K562 (cell line): ENCODE measurements around the gene MALAT1. TPM values are rescaled to one million over a fixed set of nuclear protein-coding genes. Genes with fewer than 3 reads are reported as not detected.
A peak's percentile ranks its signal among the peaks of the same experiment; 100 is the strongest.

Experiments
- ARID2 ChIP-seq: fragments of 450-650 bp; IDR thresholded peaks from 2 replicates; pipeline ENCODE4 v1.6.1; 2017; ENCODE audit warnings: antibody characterized with exemption, mild to moderate bottlenecking
- ARID3B ChIP-seq: fragments of 250-450 bp; sonication (Bioruptor Pico); IDR thresholded peaks from 2 replicates; pipeline ENCODE4 v1.4.0; 2020; ENCODE audit warnings: borderline replicate concordance
- CBFB ChIP-seq: sonication (generic); formaldehyde crosslinking; IDR thresholded peaks from 2 replicates; pipeline ENCODE4 v1.4.0; 2020; ENCODE audit warnings: mild to moderate bottlenecking, missing genetic modification reagents
- CBX1 ChIP-seq: sonication (generic); IDR thresholded peaks from 2 replicates; pipeline ENCODE4 v1.6.1; 2016; ENCODE audit warnings: antibody characterized with exemption, low read depth, mild to moderate bottlenecking
- EGR1 ChIP-seq: fragments of 450-650 bp; conservative IDR thresholded peaks from 2 replicates; pipeline ENCODE4 v1.6.1; 2017; ENCODE audit warnings: mild to moderate bottlenecking
- ESRRA ChIP-seq: fragments of 450-650 bp; IDR thresholded peaks from 2 replicates; pipeline ENCODE4 v1.6.1; 2014; ENCODE audit warnings: low read depth, mild to moderate bottlenecking, moderate library complexity, borderline replicate concordance
- FOXJ2 ChIP-seq: fragments of 200-800 bp; sonication (Bioruptor generic); IDR thresholded peaks from 2 replicates; pipeline ENCODE4 v1.6.1; 2016; ENCODE audit warnings: missing genetic modification characterization, missing compliant biosample characterization
- MTA1 ChIP-seq: fragments of 450-650 bp; IDR thresholded peaks from 2 replicates; pipeline ENCODE4 v1.6.1; 2017; ENCODE audit warnings: borderline replicate concordance
- NCOA2 ChIP-seq, 2 experiments: fragments of 450-650 bp; IDR thresholded peaks; 2 replicates each; pipeline ENCODE4 v1.6.1; 2018; ENCODE audit warnings: mild to moderate bottlenecking in 2 of 2, moderate library complexity in 1 of 2; ENCODE audit not compliant: partially characterized antibody in 2 of 2
- NR0B1 ChIP-seq: fragments of 450-650 bp; IDR thresholded peaks from one replicate; pipeline ENCODE4 v1.6.1; 2018; ENCODE audit warnings: mild to moderate bottlenecking, moderate library complexity; ENCODE audit not compliant: partially characterized antibody
- NUFIP1 ChIP-seq: fragments of 450-650 bp; IDR thresholded peaks from 2 replicates; pipeline ENCODE4 v1.6.1; 2018; ENCODE audit not compliant: partially characterized antibody
- RB1 ChIP-seq: fragments of 450-650 bp; IDR thresholded peaks from 2 replicates; pipeline ENCODE4 v1.6.1; 2017; ENCODE audit warnings: low read depth, mild to moderate bottlenecking
- RBM25 ChIP-seq: fragments of 200-400 bp; formaldehyde crosslinking; IDR thresholded peaks from 2 replicates; pipeline ENCODE4 v1.6.1; 2018; ENCODE audit warnings: low read length, low read depth, moderate library complexity; ENCODE audit not compliant: severe bottlenecking
- TFAM ChIP-seq: fragments of 250-450 bp; sonication (Bioruptor Pico); conservative IDR thresholded peaks from 2 replicates; pipeline ENCODE4 v1.5.0; 2021; ENCODE audit warnings: mild to moderate bottlenecking, moderate library complexity
- ZEB2 ChIP-seq: fragments of 450-650 bp; IDR thresholded peaks from 2 replicates; pipeline ENCODE4 v1.6.1; 2016
- polyA plus RNA-seq, 8 experiments: library from polyadenylated mRNA; depleted of rRNA in 4 of 8; stranded (reverse) in 5 of 8; unstranded in 3 of 8; fragments of >200 nt; fragmentation: Nextera tagmentation in 2 of 8; fragmentation: Illumina TruSeq in 1 of 8; extraction: Ambion mirVana in 2 of 8; extraction: Trizol in 1 of 8; gene quantifications; 2 replicates each; pipeline versions ENCODE4 v1.2.1 to v1.2.3, GENCODE V29; 2011 to 2014; ENCODE audit warnings: inconsistent platforms in 1 of 8, missing spikeins in 1 of 8
- total RNA-seq, 7 experiments: library from RNA; depleted of rRNA in 6 of 7; stranded (reverse); fragments of >200 nt in 6 of 7; fragmentation: Illumina TruSeq in 2 of 7; extraction: Trizol in 2 of 7; gene quantifications; 2 replicates each; pipeline versions ENCODE4 v1.2.1 to v1.2.3, GENCODE V29; 2011 to 2021; ENCODE audit warnings: low replicate concordance in 1 of 7
- TF ChIP-seq, protein P1 (sequence below): fragments of 450-650 bp; formaldehyde crosslinking; IDR thresholded peaks from 2 replicates; pipeline ENCODE4 v1.4.0; 2022; ENCODE audit warnings: missing genetic modification characterization
- TF ChIP-seq, protein P2 (sequence below): fragments of 250-450 bp; sonication (Bioruptor Pico); IDR thresholded peaks from 2 replicates; pipeline ENCODE4 v1.8.0; 2022; ENCODE audit warnings: inconsistent platforms

MALAT1 gene
- total and polyA plus RNA-seq, 9 of the 15 experiments (the other 6 are each of a cell fraction or from before 2014, with no cell fraction given), result 363 to 8,715 (median 2,351) TPM

DNA sequence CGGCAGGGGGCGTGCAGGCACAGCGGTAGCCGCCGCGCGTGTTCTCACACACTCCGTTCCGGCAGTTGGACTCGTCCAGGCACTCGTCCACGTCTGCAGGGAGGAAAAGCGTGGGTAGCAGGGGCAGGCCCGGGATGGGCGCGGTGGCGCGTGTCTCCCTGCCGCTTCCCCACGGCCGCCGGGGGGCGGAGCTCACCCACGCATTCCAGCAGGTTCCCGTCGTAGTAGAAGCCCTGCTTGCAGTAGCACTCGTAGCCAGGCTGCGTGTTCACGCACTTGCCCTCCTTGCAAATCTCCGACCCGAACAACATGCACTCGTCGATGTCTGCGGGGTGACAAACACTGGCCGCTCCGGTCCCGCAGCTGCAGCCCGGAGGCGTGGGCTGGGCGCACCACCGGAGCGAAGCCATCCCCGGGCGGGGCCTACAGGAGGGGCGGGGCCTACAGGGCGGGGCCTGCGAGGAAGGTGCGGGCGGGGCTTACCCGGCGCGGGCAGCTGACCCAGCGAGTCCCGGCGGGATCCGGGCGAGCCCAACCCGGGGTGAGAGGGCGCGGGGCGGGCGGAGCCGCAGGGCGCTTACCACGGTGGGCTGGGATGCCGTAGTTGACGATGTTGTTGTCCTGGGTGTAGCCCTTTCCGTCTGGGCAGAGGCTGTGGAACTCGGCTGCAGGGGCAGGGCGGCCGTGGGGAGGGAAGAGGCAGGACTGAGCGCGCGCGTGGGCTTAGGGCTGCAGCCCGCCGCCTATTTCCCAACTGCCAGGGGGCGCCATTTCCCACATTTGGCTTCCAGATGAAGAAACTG lies 41.6 kb downstream of the MALAT1 start (continued):
- TF ChIP-seq ARID3B (CRISPR knock-in tag) (no peak), ESRRA (peak; percentile 38; the same call in 1 of the 2 replicates), ARID2 (peak; percentile 86), MTA1 (no peak; the same call in 1 of the 2 replicates), TFAM (CRISPR knock-in tag) (no peak), EGR1 (peak; percentile 96), RBM25 (no peak), NCOA2 (IDR thresholded peaks at IDR 0.05; ENCODE audit: partially characterized antibody in 2 of 2) (no peak), NR0B1 (no peak), NUFIP1 (peak; percentile 54), CBX1 (peak; percentile 75), RB1 (peak; percentile 88), ZEB2 (no peak), CBFB (peak; percentile 62; the same call in 1 of the 2 replicates), FOXJ2 (no peak)
- TF ChIP-seq, protein P1, sequence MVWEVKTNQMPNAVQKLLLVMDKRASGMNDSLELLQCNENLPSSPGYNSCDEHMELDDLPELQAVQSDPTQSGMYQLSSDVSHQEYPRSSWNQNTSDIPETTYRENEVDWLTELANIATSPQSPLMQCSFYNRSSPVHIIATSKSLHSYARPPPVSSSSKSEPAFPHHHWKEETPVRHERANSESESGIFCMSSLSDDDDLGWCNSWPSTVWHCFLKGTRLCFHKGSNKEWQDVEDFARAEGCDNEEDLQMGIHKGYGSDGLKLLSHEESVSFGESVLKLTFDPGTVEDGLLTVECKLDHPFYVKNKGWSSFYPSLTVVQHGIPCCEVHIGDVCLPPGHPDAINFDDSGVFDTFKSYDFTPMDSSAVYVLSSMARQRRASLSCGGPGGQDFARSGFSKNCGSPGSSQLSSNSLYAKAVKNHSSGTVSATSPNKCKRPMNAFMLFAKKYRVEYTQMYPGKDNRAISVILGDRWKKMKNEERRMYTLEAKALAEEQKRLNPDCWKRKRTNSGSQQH (CRISPR knock-in tag), result no peak
- TF ChIP-seq, protein P2, sequence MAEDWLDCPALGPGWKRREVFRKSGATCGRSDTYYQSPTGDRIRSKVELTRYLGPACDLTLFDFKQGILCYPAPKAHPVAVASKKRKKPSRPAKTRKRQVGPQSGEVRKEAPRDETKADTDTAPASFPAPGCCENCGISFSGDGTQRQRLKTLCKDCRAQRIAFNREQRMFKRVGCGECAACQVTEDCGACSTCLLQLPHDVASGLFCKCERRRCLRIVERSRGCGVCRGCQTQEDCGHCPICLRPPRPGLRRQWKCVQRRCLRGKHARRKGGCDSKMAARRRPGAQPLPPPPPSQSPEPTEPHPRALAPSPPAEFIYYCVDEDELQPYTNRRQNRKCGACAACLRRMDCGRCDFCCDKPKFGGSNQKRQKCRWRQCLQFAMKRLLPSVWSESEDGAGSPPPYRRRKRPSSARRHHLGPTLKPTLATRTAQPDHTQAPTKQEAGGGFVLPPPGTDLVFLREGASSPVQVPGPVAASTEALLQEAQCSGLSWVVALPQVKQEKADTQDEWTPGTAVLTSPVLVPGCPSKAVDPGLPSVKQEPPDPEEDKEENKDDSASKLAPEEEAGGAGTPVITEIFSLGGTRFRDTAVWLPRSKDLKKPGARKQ (CRISPR knock-in tag), result no peak
